Transverse colon (tissue), 3 donors: ENCODE results near the gene GDPD3.

Experiments
- EP300 ChIP-seq: sonication (generic); formaldehyde crosslinking; IDR thresholded peaks from one replicate; pipeline ENCODE4 v1.6.1; 2017; ENCODE audit warnings: antibody characterized with exemption, low read depth
- POLR2A ChIP-seq: fragments of 450-650 bp; IDR thresholded peaks from one replicate; pipeline ENCODE4 v1.6.1; 2016; ENCODE audit warnings: antibody characterized with exemption, mild to moderate bottlenecking, moderate library complexity
- TF ChIP-seq, protein P1 (sequence below), 5 experiments: fragments of 200-600 bp in 3 of 5; fragments of 450-650 bp in 2 of 5; sonication (generic) in 3 of 5; IDR thresholded peaks; 1 replicate in 2 of 5; 2 replicates in 3 of 5; pipeline ENCODE4 v1.5.1; 2016 to 2017; ENCODE audit warnings: antibody characterized with exemption in 5 of 5, inconsistent platforms in 3 of 5, mild to moderate bottlenecking in 2 of 5, moderate library complexity in 1 of 5

DNA sequence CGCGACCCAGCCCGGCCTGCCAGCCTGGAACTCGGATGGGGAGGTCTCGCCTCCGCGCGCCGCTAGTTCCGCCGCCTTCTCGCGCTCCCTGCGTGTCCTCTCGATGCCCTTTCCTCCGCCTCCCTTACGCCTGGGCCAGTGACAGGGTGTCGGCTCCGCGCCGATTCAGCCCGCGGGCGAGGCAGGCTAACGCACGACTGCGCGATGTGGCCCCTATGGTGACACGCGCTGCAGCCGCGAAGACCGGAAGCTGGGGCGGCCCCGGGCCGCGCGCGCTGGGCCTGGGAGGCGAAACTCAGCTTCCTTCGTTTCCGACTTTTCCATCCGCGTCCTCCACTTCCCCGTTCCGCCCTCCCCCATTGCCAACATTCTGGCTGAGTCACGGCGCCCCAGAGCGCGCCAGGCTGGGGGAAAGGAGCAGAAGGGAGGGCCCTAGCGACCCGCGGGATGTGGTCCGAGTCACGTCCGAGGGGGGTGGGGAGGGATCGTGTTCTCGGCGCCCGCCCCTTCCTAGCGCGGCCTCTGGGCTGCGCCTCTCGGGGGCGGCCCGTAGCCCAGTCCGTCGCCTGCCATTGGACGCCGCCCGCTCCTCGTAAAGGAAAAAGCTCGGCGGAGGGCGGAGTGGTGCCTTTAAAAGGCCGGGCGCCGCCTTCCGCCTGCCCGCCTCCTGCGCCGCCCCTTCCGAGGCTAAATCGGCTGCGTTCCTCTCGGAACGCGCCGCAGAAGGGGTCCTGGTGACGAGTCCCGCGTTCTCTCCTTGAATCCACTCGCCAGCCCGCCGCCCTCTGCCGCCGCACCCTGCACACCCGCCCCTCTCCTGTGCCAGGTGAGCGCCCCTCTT, 48.0 kb downstream of the GDPD3 start, which contains the start of gene ALDOA:
- TF ChIP-seq, protein P1, sequence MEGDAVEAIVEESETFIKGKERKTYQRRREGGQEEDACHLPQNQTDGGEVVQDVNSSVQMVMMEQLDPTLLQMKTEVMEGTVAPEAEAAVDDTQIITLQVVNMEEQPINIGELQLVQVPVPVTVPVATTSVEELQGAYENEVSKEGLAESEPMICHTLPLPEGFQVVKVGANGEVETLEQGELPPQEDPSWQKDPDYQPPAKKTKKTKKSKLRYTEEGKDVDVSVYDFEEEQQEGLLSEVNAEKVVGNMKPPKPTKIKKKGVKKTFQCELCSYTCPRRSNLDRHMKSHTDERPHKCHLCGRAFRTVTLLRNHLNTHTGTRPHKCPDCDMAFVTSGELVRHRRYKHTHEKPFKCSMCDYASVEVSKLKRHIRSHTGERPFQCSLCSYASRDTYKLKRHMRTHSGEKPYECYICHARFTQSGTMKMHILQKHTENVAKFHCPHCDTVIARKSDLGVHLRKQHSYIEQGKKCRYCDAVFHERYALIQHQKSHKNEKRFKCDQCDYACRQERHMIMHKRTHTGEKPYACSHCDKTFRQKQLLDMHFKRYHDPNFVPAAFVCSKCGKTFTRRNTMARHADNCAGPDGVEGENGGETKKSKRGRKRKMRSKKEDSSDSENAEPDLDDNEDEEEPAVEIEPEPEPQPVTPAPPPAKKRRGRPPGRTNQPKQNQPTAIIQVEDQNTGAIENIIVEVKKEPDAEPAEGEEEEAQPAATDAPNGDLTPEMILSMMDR (IDR thresholded peaks at IDR 0.05): peak in 2 of 5 experiments; percentile 11 to 29
- TF ChIP-seq POLR2A (peak; percentile 99), EP300 (no peak)
